NCI-H128 (cell line): ENCODE data around the gene ST3GAL5.
"Not testable (repeated sequence)": the region's sequence is repeated elsewhere in the genome, so short reads cannot be mapped to it uniquely, and the experiment has no call there.

Experiments used
- DNase-seq: peaks from one replicate; lab custom pipeline; 2025; ENCODE audit not compliant: unreplicated experiment; lab: John Stamatoyannopoulos, UW

Gene ST3GAL5

GRCh38 chr2:85888684-85889626, at the start of gene ST3GAL5:
TSS of gene ST3GAL5 (minus strand) at chr2:85888990. CDS start at chr2:85888905, 85 bp downstream.
- peak; percentile 69 for DNase-seq

- DNase-seq, result no peak
Measured at GRCh38 chr2:85938456-85938855, 49.7 kb upstream of the ST3GAL5 start.

- DNase-seq, result no peak
Measured at GRCh38 chr2:85937069-85937439, 48.3 kb upstream of the ST3GAL5 start.

GRCh38 chr2:85936421-85937068, 47.8 kb upstream of the ST3GAL5 start:
- no peak for DNase-seq

GRCh38 chr2:85935746-85936208, 47.0 kb upstream of the ST3GAL5 start:
- no peak for DNase-seq

GRCh38 chr2:85935170-85935745, 46.5 kb upstream of the ST3GAL5 start:
- DNase-seq, result no peak

GRCh38 chr2:85933753-85934594, 45.2 kb upstream of the ST3GAL5 start:
- no peak for DNase-seq

- not testable (repeated sequence) for DNase-seq
Measured at GRCh38 chr2:85931151-85931550, 42.4 kb upstream of the ST3GAL5 start.

GRCh38 chr2:85930129-85931124, 41.6 kb upstream of the ST3GAL5 start:
- no peak for DNase-seq

- no peak for DNase-seq
Measured at GRCh38 chr2:85929096-85930050, 40.6 kb upstream of the ST3GAL5 start.

GRCh38 chr2:85926931-85927661, 38.3 kb upstream of the ST3GAL5 start:
- no peak for DNase-seq

GRCh38 chr2:85926526-85926925, 37.7 kb upstream of the ST3GAL5 start:
- DNase-seq, result no peak

- DNase-seq, result no peak
Measured at GRCh38 chr2:85925216-85925671, 36.5 kb upstream of the ST3GAL5 start.

- DNase-seq, result no peak
Measured at GRCh38 chr2:85924522-85924921, 35.7 kb upstream of the ST3GAL5 start.

- no peak for DNase-seq
Measured at GRCh38 chr2:85922199-85922598, 33.4 kb upstream of the ST3GAL5 start.

GRCh38 chr2:85921659-85922058, 32.9 kb upstream of the ST3GAL5 start:
- no peak for DNase-seq

GRCh38 chr2:85920810-85921545, 32.2 kb upstream of the ST3GAL5 start:
- no peak for DNase-seq
